CD4-positive, alpha-beta T cell treated with Interferon alpha-2 for 1 hour (primary cell): ENCODE measurements around the gene KCP.
"Not testable (repeated sequence)": the region's sequence is repeated elsewhere in the genome, so short reads cannot be mapped to it uniquely, and the experiment has no call there.

Source experiments
- DNase-seq, 2 donors: peaks; one replicate each; pipeline ENCODE4 v3.0.0-alpha.2; 2020 to 2022

Gene KCP

GRCh38 chr7:128910569-128910945 is at the start of gene KCP:
Gene KCP, minus strand, starts transcription at chr7:128910709. Its CDS starts 33 bp downstream, at chr7:128910676.
- DNase-seq = no peak

GRCh38 chr7:128959296-128959695 is 48.8 kb upstream of the KCP start:
- no peak for DNase-seq

GRCh38 chr7:128955981-128956380 is 45.5 kb upstream of the KCP start:
- no peak for DNase-seq

GRCh38 chr7:128954830-128955802 is 44.6 kb upstream of the KCP start:
- DNase-seq = no peak

GRCh38 chr7:128954150-128954549 is 43.6 kb upstream of the KCP start:
- no peak for DNase-seq

- no peak for DNase-seq
Measured at GRCh38 chr7:128951296-128951695, 40.8 kb upstream of the KCP start.

GRCh38 chr7:128948976-128949760 is 38.7 kb upstream of the KCP start:
- no peak for DNase-seq

GRCh38 chr7:128948312-128948973 is 37.9 kb upstream of the KCP start:
- no peak for DNase-seq

GRCh38 chr7:128947854-128948253 is 37.3 kb upstream of the KCP start:
- DNase-seq = no peak

GRCh38 chr7:128946936-128947830 is 36.7 kb upstream of the KCP start:
- DNase-seq = no peak

GRCh38 chr7:128945668-128946366 is 35.3 kb upstream of the KCP start:
- no peak for DNase-seq

GRCh38 chr7:128944487-128945236 is 34.2 kb upstream of the KCP start:
- DNase-seq = no peak

GRCh38 chr7:128943251-128943650 is 32.7 kb upstream of the KCP start:
- DNase-seq = not testable (repeated sequence)

- DNase-seq = no peak
Measured at GRCh38 chr7:128941946-128942526, 31.5 kb upstream of the KCP start.

- DNase-seq = no peak
Measured at GRCh38 chr7:128941323-128941890, 30.9 kb upstream of the KCP start.

- peak; percentile 53 to 81 for DNase-seq
Measured at GRCh38 chr7:128940494-128941322, 30.2 kb upstream of the KCP start.

GRCh38 chr7:128939861-128940410 is 29.4 kb upstream of the KCP start:
- DNase-seq = peak; percentile 12 to 42

GRCh38 chr7:128939075-128939860 is 28.8 kb upstream of the KCP start:
- peak; percentile 31 to 44 for DNase-seq
